ENCODE data around the gene LRP1B.
"Not testable (repeated sequence)": the region's sequence is repeated elsewhere in the genome, so short reads cannot be mapped to it uniquely, and the experiment has no call there.

Gene LRP1B

GRCh38 chr2:140416577-140416976 is 1714.2 kb downstream of the LRP1B start:
- no peak overlapping the region for H3K27ac ChIP-seq (ENCODE audit: low read depth, low read length)
- H3K4me3 ChIP-seq (ENCODE audit: low read depth in 1 of 2, low read length in 2 of 2) = no peak overlapping the region
- H3K27me3 ChIP-seq (ENCODE audit: control insufficient read depth in 1 of 2, insufficient read depth in 2 of 2, low read length in 2 of 2) = no peaks in the 10 kb centered on the region
- H3K4me1 ChIP-seq (ENCODE audit: insufficient read depth, low read length) = no peaks in the 10 kb centered on the region
- H3K36me3 ChIP-seq (ENCODE audit: insufficient read depth, low read length) = no peaks in the 10 kb centered on the region
- no peaks in the 10 kb centered on the region for H3K9me3 ChIP-seq (ENCODE audit: low read length)
- H3K9ac ChIP-seq (ENCODE audit: low read length) = no peak overlapping the region

GRCh38 chr2:140415035-140415434 is 1715.8 kb downstream of the LRP1B start:
- not testable (repeated sequence) for H3K27ac ChIP-seq (ENCODE audit: low read depth, low read length); H3K9ac ChIP-seq (ENCODE audit: low read length); H3K4me1 ChIP-seq (ENCODE audit: insufficient read depth, low read length); H3K27me3 ChIP-seq (ENCODE audit: control insufficient read depth in 1 of 2, insufficient read depth in 2 of 2, low read length in 2 of 2); H3K4me3 ChIP-seq (ENCODE audit: low read depth in 1 of 2, low read length in 2 of 2); H3K9me3 ChIP-seq (ENCODE audit: low read length); H3K36me3 ChIP-seq (ENCODE audit: insufficient read depth, low read length)

GRCh38 chr2:140410695-140411094 is 1720.1 kb downstream of the LRP1B start:
- Histone ChIP-seq H3K27ac (ENCODE audit: low read depth, low read length) (no peak overlapping the region), H3K4me3 (ENCODE audit: low read depth in 1 of 2, low read length in 2 of 2) (no peak overlapping the region), H3K36me3 (ENCODE audit: insufficient read depth, low read length) (no peaks in the 10 kb centered on the region), H3K27me3 (ENCODE audit: control insufficient read depth in 1 of 2, insufficient read depth in 2 of 2, low read length in 2 of 2) (no peaks in the 10 kb centered on the region), H3K9me3 (ENCODE audit: low read length) (peaks cover 3% of the 10 kb centered on the region), H3K4me1 (ENCODE audit: insufficient read depth, low read length) (no peaks in the 10 kb centered on the region), H3K9ac (ENCODE audit: low read length) (no peak overlapping the region)

GRCh38 chr2:140401056-140401455 is 1729.8 kb downstream of the LRP1B start:
- H3K4me1 ChIP-seq (ENCODE audit: insufficient read depth, low read length) = no peaks in the 10 kb centered on the region
- no peak overlapping the region for H3K4me3 ChIP-seq (ENCODE audit: low read depth in 1 of 2, low read length in 2 of 2)
- H3K27ac ChIP-seq (ENCODE audit: low read depth, low read length) = no peak overlapping the region
- no peaks in the 10 kb centered on the region for H3K36me3 ChIP-seq (ENCODE audit: insufficient read depth, low read length)
- H3K27me3 ChIP-seq (ENCODE audit: control insufficient read depth in 1 of 2, insufficient read depth in 2 of 2, low read length in 2 of 2) = no peaks in the 10 kb centered on the region
- H3K9ac ChIP-seq (ENCODE audit: low read length) = no peak overlapping the region
- H3K9me3 ChIP-seq (ENCODE audit: low read length) = no peaks in the 10 kb centered on the region

- H3K4me3 ChIP-seq (ENCODE audit: low read depth in 1 of 2, low read length in 2 of 2) = no peak overlapping the region
- no peaks in the 10 kb centered on the region for H3K27me3 ChIP-seq (ENCODE audit: control insufficient read depth in 1 of 2, insufficient read depth in 2 of 2, low read length in 2 of 2)
- no peak overlapping the region for H3K9ac ChIP-seq (ENCODE audit: low read length)
- H3K9me3 ChIP-seq (ENCODE audit: low read length) = no peaks in the 10 kb centered on the region
- H3K36me3 ChIP-seq (ENCODE audit: insufficient read depth, low read length) = no peaks in the 10 kb centered on the region
- H3K27ac ChIP-seq (ENCODE audit: low read depth, low read length) = no peak overlapping the region
- H3K4me1 ChIP-seq (ENCODE audit: insufficient read depth, low read length) = no peaks in the 10 kb centered on the region
Observed at GRCh38 chr2:140392824-140393223, 1738.0 kb downstream of the LRP1B start.

- Histone ChIP-seq H3K9me3 (ENCODE audit: low read length) (no peaks in the 10 kb centered on the region), H3K4me3 (ENCODE audit: low read depth in 1 of 2, low read length in 2 of 2) (no peak overlapping the region), H3K27ac (ENCODE audit: low read depth, low read length) (no peak overlapping the region), H3K9ac (ENCODE audit: low read length) (no peak overlapping the region), H3K27me3 (ENCODE audit: control insufficient read depth in 1 of 2, insufficient read depth in 2 of 2, low read length in 2 of 2) (no peaks in the 10 kb centered on the region), H3K36me3 (ENCODE audit: insufficient read depth, low read length) (no peaks in the 10 kb centered on the region), H3K4me1 (ENCODE audit: insufficient read depth, low read length) (no peaks in the 10 kb centered on the region)
Observed at GRCh38 chr2:140384946-140385345, 1745.9 kb downstream of the LRP1B start.

- no peaks in the 10 kb centered on the region for H3K36me3 ChIP-seq (ENCODE audit: insufficient read depth, low read length)
- no peak overlapping the region for H3K27ac ChIP-seq (ENCODE audit: low read depth, low read length)
- no peaks in the 10 kb centered on the region for H3K9me3 ChIP-seq (ENCODE audit: low read length)
- no peaks in the 10 kb centered on the region for H3K4me1 ChIP-seq (ENCODE audit: insufficient read depth, low read length)
- no peak overlapping the region for H3K9ac ChIP-seq (ENCODE audit: low read length)
- H3K27me3 ChIP-seq (ENCODE audit: control insufficient read depth in 1 of 2, insufficient read depth in 2 of 2, low read length in 2 of 2) = no peaks in the 10 kb centered on the region
- no peak overlapping the region for H3K4me3 ChIP-seq (ENCODE audit: low read depth in 1 of 2, low read length in 2 of 2)
Observed at GRCh38 chr2:140383781-140384180, 1747.0 kb downstream of the LRP1B start.

GRCh38 chr2:140376686-140377085 is 1754.1 kb downstream of the LRP1B start:
- Histone ChIP-seq H3K4me1 (ENCODE audit: insufficient read depth, low read length) (no peaks in the 10 kb centered on the region), H3K27ac (ENCODE audit: low read depth, low read length) (no peak overlapping the region), H3K36me3 (ENCODE audit: insufficient read depth, low read length) (no peaks in the 10 kb centered on the region), H3K9ac (ENCODE audit: low read length) (no peak overlapping the region), H3K4me3 (ENCODE audit: low read depth in 1 of 2, low read length in 2 of 2) (no peak overlapping the region), H3K27me3 (ENCODE audit: control insufficient read depth in 1 of 2, insufficient read depth in 2 of 2, low read length in 2 of 2) (no peaks in the 10 kb centered on the region), H3K9me3 (ENCODE audit: low read length) (no peaks in the 10 kb centered on the region)

GRCh38 chr2:140363131-140363530 is 1767.7 kb downstream of the LRP1B start:
- H3K9me3 ChIP-seq (ENCODE audit: low read length) = no peaks in the 10 kb centered on the region
- H3K27me3 ChIP-seq (ENCODE audit: control insufficient read depth in 1 of 2, insufficient read depth in 2 of 2, low read length in 2 of 2) = no peaks in the 10 kb centered on the region
- no peak overlapping the region for H3K4me3 ChIP-seq (ENCODE audit: low read depth in 1 of 2, low read length in 2 of 2)
- no peak overlapping the region for H3K9ac ChIP-seq (ENCODE audit: low read length)
- H3K4me1 ChIP-seq (ENCODE audit: insufficient read depth, low read length) = no peaks in the 10 kb centered on the region
- H3K27ac ChIP-seq (ENCODE audit: low read depth, low read length) = no peak overlapping the region
- no peaks in the 10 kb centered on the region for H3K36me3 ChIP-seq (ENCODE audit: insufficient read depth, low read length)

GRCh38 chr2:140362361-140362760 is 1768.5 kb downstream of the LRP1B start:
- H3K36me3 ChIP-seq (ENCODE audit: insufficient read depth, low read length) = no peaks in the 10 kb centered on the region
- no peak overlapping the region for H3K27ac ChIP-seq (ENCODE audit: low read depth, low read length)
- H3K4me3 ChIP-seq (ENCODE audit: low read depth in 1 of 2, low read length in 2 of 2) = no peak overlapping the region
- no peaks in the 10 kb centered on the region for H3K9me3 ChIP-seq (ENCODE audit: low read length)
- H3K27me3 ChIP-seq (ENCODE audit: control insufficient read depth in 1 of 2, insufficient read depth in 2 of 2, low read length in 2 of 2) = no peaks in the 10 kb centered on the region
- no peak overlapping the region for H3K9ac ChIP-seq (ENCODE audit: low read length)
- no peaks in the 10 kb centered on the region for H3K4me1 ChIP-seq (ENCODE audit: insufficient read depth, low read length)

GRCh38 chr2:140359056-140359771 is 1771.6 kb downstream of the LRP1B start:
- Histone ChIP-seq H3K4me3 (ENCODE audit: low read depth in 1 of 2, low read length in 2 of 2) (no peak overlapping the region), H3K9ac (ENCODE audit: low read length) (no peak overlapping the region), H3K27me3 (ENCODE audit: control insufficient read depth in 1 of 2, insufficient read depth in 2 of 2, low read length in 2 of 2) (no peaks in the 10 kb centered on the region), H3K27ac (ENCODE audit: low read depth, low read length) (no peak overlapping the region), H3K36me3 (ENCODE audit: insufficient read depth, low read length) (no peaks in the 10 kb centered on the region), H3K9me3 (ENCODE audit: low read length) (no peaks in the 10 kb centered on the region), H3K4me1 (ENCODE audit: insufficient read depth, low read length) (no peaks in the 10 kb centered on the region)

GRCh38 chr2:140356697-140357096 is 1774.1 kb downstream of the LRP1B start:
- no peaks in the 10 kb centered on the region for H3K9me3 ChIP-seq (ENCODE audit: low read length)
- no peak overlapping the region for H3K4me3 ChIP-seq (ENCODE audit: low read depth in 1 of 2, low read length in 2 of 2)
- H3K4me1 ChIP-seq (ENCODE audit: insufficient read depth, low read length) = no peaks in the 10 kb centered on the region
- no peak overlapping the region for H3K27ac ChIP-seq (ENCODE audit: low read depth, low read length)
- no peak overlapping the region for H3K9ac ChIP-seq (ENCODE audit: low read length)
- no peaks in the 10 kb centered on the region for H3K27me3 ChIP-seq (ENCODE audit: control insufficient read depth in 1 of 2, insufficient read depth in 2 of 2, low read length in 2 of 2)
- H3K36me3 ChIP-seq (ENCODE audit: insufficient read depth, low read length) = no peaks in the 10 kb centered on the region
